Retinal pigment epithelial cell (primary cell): Measurements from ENCODE around the gene ANKRD9.

Experiments used
- DNase-seq: peaks from one replicate; pipeline ENCODE4 v3.0.0-alpha.2; 2010; ENCODE audit warnings: low read depth
- H3K4me3 ChIP-seq: 2 replicates; pipeline ENCODE4 v1.5.1; 2011; ENCODE audit warnings: mild to moderate bottlenecking, low read length, control low read depth, moderate library complexity
- TF ChIP-seq, protein P1 (sequence below): conservative IDR thresholded peaks from 2 replicates; pipeline ENCODE4 v1.5.1; 2011; ENCODE audit warnings: low read depth, low read length, control low read depth, inconsistent platforms

The ANKRD9 gene

DNA sequence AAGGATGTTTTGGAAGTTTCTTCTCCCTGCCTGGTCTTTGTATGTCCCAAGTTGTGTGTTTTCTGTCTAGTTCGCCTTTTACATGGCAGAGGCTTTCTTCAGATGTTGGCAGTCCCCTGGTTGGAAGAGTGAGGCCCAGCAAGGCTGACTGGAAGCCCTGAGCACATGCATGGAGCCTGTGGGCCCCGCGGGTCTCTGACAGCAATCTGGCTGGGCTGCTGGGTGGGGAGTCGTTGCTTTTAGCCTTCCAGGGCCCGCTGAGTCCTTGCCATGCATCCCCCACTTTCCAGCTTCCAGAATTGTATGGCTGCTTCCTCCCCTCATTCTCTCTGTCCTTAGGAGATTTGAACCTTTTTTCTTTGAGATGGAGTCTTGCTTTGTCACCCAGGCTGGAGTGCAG lies 25.3 kb downstream of the ANKRD9 start:
- TF ChIP-seq, protein P1, sequence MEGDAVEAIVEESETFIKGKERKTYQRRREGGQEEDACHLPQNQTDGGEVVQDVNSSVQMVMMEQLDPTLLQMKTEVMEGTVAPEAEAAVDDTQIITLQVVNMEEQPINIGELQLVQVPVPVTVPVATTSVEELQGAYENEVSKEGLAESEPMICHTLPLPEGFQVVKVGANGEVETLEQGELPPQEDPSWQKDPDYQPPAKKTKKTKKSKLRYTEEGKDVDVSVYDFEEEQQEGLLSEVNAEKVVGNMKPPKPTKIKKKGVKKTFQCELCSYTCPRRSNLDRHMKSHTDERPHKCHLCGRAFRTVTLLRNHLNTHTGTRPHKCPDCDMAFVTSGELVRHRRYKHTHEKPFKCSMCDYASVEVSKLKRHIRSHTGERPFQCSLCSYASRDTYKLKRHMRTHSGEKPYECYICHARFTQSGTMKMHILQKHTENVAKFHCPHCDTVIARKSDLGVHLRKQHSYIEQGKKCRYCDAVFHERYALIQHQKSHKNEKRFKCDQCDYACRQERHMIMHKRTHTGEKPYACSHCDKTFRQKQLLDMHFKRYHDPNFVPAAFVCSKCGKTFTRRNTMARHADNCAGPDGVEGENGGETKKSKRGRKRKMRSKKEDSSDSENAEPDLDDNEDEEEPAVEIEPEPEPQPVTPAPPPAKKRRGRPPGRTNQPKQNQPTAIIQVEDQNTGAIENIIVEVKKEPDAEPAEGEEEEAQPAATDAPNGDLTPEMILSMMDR = no peak
- H3K4me3 ChIP-seq = no peak overlapping the region
- no peak for DNase-seq

DNA sequence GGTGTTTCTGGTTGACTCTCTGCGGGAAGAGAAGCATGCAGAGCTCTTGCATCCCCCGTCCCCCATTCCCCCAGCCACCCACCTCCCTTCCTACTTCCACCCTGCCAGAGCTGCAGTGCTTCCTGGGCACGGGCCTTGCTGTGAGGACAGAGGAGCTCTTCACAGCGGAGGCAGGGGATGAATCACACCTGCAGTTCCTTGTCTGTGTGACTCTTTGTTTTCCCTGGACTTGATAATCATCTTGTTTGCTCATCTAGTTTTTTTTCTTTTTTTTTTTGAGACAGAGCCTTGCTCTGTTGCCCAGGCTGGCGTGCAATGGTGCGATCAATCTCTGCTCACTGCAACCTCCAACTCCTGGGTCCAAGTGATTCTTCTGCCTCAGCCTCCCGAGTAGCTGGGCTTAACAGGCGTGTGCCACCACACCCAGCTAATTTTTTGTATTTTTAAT lies 27.8 kb downstream of the ANKRD9 start:
- no peak for DNase-seq
- TF ChIP-seq, protein P1 = no peak
- H3K4me3 ChIP-seq = no peak overlapping the region

DNA sequence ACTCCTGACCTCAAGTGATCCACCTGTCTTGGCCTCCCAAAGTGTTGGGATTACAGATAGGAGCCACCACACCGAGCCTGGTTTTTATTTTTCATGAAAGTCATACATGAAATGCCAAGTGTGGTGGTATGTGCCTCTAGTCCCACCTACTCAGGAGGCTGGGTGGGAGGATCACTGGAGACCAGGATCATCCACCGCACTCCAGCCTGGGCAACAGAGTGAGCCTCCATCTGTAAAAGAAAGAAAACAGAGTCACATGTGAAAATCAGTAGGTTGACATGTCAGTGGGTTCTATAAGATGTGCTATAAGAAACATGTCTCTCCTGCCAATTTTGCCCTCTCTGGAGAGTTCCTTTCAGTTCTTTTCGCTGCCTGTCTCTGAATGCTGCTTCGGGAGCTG lies 28.2 kb downstream of the ANKRD9 start:
- no peak for DNase-seq
- H3K4me3 ChIP-seq = no peak overlapping the region
- TF ChIP-seq, protein P1 = no peak

DNA sequence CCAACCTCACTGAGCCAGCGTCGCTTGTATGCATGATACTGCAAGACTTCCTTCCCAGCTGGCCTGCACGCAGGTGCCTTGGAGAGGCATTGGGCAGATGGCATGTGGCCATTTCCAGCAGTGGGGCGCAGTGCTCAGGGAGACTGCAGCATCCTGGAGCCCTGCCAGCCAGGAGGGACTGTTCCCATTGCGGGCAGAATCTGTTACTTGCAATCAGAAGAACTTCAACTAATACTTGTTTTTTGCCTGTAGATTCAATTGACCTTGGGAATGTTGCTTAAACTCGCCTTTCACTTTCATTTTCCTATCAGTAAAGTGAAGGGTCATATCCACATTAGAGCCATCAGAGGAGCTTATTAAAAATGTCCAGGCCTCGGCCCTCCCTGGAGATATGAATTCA lies 29.8 kb downstream of the ANKRD9 start:
- TF ChIP-seq, protein P1 = no peak
- no peak overlapping the region for H3K4me3 ChIP-seq
- DNase-seq = no peak

DNA sequence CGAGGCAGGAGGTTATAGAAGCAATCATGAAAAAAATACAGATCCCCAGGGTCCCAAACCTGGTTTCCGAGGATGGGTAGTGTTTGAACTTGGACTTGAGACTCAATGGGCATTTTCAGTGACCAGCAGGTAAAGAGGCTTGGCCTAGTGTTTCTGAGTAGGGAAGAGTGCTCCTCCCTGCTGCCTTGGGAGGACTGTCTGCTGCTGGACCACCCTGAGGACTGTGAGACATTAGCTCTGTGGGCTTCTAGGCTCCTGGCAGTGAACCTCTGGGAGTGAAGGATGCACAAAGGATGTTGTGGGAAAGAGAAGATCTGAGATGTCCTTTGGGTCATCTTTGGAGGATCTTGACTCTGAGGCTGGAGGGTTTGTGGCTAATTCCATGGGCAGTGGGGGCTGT lies 30.5 kb downstream of the ANKRD9 start:
- H3K4me3 ChIP-seq = no peak overlapping the region
- TF ChIP-seq, protein P1 = no peak
- DNase-seq = no peak

DNA sequence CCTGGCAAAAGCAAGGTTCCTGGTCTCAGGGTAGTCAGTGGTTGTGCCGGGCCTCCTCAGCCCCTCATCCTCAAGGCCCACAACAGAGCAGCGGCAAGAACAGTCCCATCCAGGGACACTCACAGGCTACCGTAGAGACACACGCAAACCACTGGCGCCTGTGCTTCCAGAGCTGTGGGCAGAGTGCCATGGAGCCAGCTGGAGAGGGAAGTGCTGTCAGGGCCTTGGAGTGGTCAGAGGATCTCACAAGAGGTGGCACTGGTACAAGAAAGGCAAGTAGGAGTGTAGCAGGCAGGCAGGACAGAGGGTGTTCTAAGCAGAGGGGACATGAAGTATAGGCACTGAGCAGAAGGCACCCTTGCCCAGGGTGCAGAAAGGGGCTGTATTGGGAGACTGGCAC lies 34.6 kb downstream of the ANKRD9 start:
- no peak overlapping the region for H3K4me3 ChIP-seq
- no peak for DNase-seq
- TF ChIP-seq, protein P1 = no peak

DNA sequence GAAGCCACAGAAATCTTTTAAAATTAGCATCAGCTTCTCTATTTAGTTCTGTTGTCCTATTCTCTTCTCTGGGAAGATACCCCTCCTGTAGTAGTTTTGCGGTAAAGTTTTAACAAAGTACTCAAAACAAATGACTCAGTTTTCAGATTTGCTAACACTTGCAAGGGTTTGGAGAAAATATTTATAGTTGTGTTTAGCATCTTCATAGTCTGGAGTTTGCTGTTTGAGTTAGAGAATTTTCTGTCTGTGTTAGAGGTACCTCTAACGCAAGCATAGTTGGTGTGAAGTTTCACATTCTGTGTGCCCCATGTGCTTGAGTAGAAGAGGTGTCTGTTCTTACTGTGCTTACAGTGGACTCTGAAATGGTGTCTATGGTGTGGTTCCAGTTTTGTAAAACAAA lies 36.0 kb downstream of the ANKRD9 start:
- no peak overlapping the region for H3K4me3 ChIP-seq
- no peak for DNase-seq
- TF ChIP-seq, protein P1 = no peak
